GM18951 (cell line): ENCODE measurements around the gene SEMG1.

Experiments
- POLR2A ChIP-seq: IDR thresholded peaks from 4 replicates; pipeline ENCODE4 v1.6.1; 2011; ENCODE audit warnings: mild to moderate bottlenecking; ENCODE audit not compliant: insufficient read length, insufficient read depth; ENCODE audit errors: extremely low read depth
- in situ Hi-C: fragments of 300-500 bp; cut with MboI; formaldehyde crosslinking; loops from one replicate; pipeline ENCODE4 v1.12.0; 2022; ENCODE audit warnings: low sequenced_read_pairs, mixed read lengths, inconsistent platforms; ENCODE audit not compliant: unreplicated experiment

The SEMG1 gene

GRCh38 chr20:45206725-45207124 lies at the start of gene SEMG1:
Gene SEMG1, plus strand, starts transcription at chr20:45207033. Its CDS starts 21 bp downstream, at chr20:45207054.
- no peak for TF ChIP-seq POLR2A
- in situ Hi-C loops = no loop called here

- no peak for TF ChIP-seq POLR2A
These were observed 48.9 kb upstream of the SEMG1 start for GRCh38 chr20:45157962-45158361.

GRCh38 chr20:45163083-45163803 lies 43.6 kb upstream of the SEMG1 start:
- no peak for TF ChIP-seq POLR2A
- in situ Hi-C loops = no loop called here

More at GRCh38 chr20:45157962-45158361, 48.9 kb upstream of the SEMG1 start:
- in situ Hi-C loops = no loop called here

GRCh38 chr20:45164906-45165305 lies 41.9 kb upstream of the SEMG1 start:
- no peak for TF ChIP-seq POLR2A
- in situ Hi-C loops = no loop called here

- in situ Hi-C loops = no loop called here
- no peak for TF ChIP-seq POLR2A
These were observed 33.3 kb upstream of the SEMG1 start for GRCh38 chr20:45173522-45173921.

- TF ChIP-seq POLR2A = no peak
- in situ Hi-C loops = no loop called here
These were observed 32.1 kb upstream of the SEMG1 start, which contains the start of gene PI3 for GRCh38 chr20:45174434-45175364. Gene PI3, plus strand, starts transcription at chr20:45174902. Its CDS starts 21 bp downstream, at chr20:45174923.

GRCh38 chr20:45176526-45177267 lies 30.1 kb upstream of the SEMG1 start:
- in situ Hi-C loops = no loop called here
- TF ChIP-seq POLR2A = no peak

GRCh38 chr20:45179166-45179565 lies 27.7 kb upstream of the SEMG1 start:
- TF ChIP-seq POLR2A = no peak
- in situ Hi-C loops = no loop called here

GRCh38 chr20:45181639-45182038 lies 25.2 kb upstream of the SEMG1 start:
- TF ChIP-seq POLR2A = no peak
- in situ Hi-C loops = no loop called here

GRCh38 chr20:45183084-45183483 lies 23.7 kb upstream of the SEMG1 start:
- TF ChIP-seq POLR2A = no peak

GRCh38 chr20:45187693-45188092 lies 19.1 kb upstream of the SEMG1 start:
- no peak for TF ChIP-seq POLR2A

More at GRCh38 chr20:45183084-45183483, 23.7 kb upstream of the SEMG1 start:
- in situ Hi-C loops = no loop called here

GRCh38 chr20:45189067-45189609 lies 17.7 kb upstream of the SEMG1 start:
- TF ChIP-seq POLR2A = no peak
- in situ Hi-C loops = no loop called here

More at GRCh38 chr20:45187693-45188092, 19.1 kb upstream of the SEMG1 start:
- in situ Hi-C loops = no loop called here
